Measurements from ENCODE around the gene IL17RC.

IL17RC gene

GRCh38 chr3:9976721-9977709, 60.1 kb downstream of the IL17RC start:
- in situ Hi-C loops (cut with MboI; ENCODE audit: low sequenced_read_pairs) = no loop called here

DNA sequence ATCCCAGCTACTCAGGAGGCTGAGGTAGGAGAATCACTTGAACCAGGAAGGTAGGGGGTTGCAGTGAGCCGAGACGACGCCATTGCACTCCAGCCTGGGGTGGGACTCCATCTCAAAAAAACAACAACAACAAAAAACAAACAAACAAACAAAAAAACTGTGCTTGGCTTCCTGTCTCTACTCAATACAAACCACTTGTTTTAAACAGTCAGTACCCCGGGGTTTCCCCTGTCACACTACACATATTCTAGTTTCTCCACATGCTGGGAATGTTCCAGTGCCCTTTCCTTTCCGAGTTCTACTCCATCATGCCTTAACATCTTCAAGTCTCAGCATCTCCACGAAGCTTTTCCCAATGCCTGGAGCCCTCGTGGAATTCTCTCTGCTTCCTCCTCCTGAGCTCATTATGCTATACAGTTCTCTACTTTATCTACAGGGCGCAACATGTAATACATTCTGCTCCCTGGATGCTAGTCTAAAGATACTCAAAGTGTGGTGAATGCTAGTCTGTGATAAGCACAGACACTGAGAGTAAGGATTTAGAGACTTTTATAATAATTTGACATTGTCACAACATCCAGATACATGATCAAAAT, 61.9 kb downstream of the IL17RC start:
- in situ Hi-C loops (cut with MboI; ENCODE audit: low sequenced_read_pairs) = no loop called here

DNA sequence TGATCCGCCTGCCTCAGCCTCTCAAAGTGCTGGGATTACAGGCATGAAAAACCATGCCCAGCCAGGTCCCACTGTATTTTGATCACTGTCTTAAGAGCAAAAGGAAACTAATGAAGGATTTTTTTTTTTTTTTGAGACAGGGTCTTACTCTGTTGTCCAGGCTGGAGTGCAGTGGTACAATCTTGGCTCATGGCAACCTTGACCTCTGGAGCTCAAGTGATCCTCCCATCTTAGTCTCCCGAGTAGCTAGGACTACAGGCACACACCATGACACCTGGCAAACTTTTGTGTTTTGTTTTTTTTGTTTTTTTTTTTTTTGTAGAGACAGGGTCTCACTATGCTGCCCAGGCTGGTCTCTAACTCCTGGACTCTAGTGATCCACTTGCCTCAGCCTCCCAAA, 63.4 kb downstream of the IL17RC start:
- in situ Hi-C loops (cut with MboI; ENCODE audit: low sequenced_read_pairs) = no loop called here
